Gastroesophageal sphincter (tissue), 3 donors: Measurements from ENCODE around the gene GRM8.

Experiments used
- EP300 ChIP-seq: sonication (generic); formaldehyde crosslinking; IDR thresholded peaks from one replicate; pipeline ENCODE4 v1.6.1; 2017; ENCODE audit warnings: antibody characterized with exemption, mild to moderate bottlenecking
- POLR2A ChIP-seq, 2 donors: fragments of 450-650 bp; IDR thresholded peaks; one replicate each; pipeline ENCODE4 v1.6.1; 2017; ENCODE audit warnings: antibody characterized with exemption in 2 of 2, mild to moderate bottlenecking in 2 of 2, moderate library complexity in 1 of 2
- TF ChIP-seq, protein P1 (sequence below), 4 experiments: fragments of 200-600 bp in 2 of 4; fragments of 450-650 bp in 2 of 4; sonication (generic) in 1 of 4; IDR thresholded peaks; one replicate each; pipeline ENCODE4 v1.5.1; 2017 to 2019; ENCODE audit warnings: antibody characterized with exemption in 4 of 4, mild to moderate bottlenecking in 2 of 4, moderate library complexity in 2 of 4

DNA sequence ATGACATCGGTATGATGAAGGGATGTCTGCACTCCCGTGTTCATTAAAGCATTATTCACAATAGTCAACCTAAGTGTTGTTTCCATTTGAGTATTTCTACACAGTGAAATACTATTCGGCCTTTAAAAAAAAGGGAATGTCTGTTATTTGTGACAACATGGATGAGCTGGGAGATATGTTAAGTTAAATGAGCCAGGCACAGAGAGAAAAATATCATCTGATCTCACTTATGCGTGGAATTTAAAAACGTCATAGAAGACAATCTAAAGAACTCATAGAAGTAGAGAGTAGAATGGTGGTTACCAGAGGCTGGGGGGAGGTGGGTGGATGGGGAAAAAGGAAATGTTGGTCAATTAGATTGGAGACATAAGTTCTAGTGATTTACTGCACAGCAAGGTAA, 753.3 kb downstream of the GRM8 start:
- TF ChIP-seq POLR2A (IDR thresholded peaks at IDR 0.05) (no peak), EP300 (no peak)
- TF ChIP-seq, protein P1, sequence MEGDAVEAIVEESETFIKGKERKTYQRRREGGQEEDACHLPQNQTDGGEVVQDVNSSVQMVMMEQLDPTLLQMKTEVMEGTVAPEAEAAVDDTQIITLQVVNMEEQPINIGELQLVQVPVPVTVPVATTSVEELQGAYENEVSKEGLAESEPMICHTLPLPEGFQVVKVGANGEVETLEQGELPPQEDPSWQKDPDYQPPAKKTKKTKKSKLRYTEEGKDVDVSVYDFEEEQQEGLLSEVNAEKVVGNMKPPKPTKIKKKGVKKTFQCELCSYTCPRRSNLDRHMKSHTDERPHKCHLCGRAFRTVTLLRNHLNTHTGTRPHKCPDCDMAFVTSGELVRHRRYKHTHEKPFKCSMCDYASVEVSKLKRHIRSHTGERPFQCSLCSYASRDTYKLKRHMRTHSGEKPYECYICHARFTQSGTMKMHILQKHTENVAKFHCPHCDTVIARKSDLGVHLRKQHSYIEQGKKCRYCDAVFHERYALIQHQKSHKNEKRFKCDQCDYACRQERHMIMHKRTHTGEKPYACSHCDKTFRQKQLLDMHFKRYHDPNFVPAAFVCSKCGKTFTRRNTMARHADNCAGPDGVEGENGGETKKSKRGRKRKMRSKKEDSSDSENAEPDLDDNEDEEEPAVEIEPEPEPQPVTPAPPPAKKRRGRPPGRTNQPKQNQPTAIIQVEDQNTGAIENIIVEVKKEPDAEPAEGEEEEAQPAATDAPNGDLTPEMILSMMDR (IDR thresholded peaks at IDR 0.05): no peak
